ENCODE results near the gene VARS2.

- TF ChIP-seq CTCF (conservative IDR thresholded peaks at IDR 0.05 in 1 of 2, IDR thresholded peaks at IDR 0.05 in 1 of 2; ENCODE audit: extremely low read depth in 1 of 2, insufficient read depth in 1 of 2, low read depth in 1 of 2, low read length in 2 of 2) (no peak), EZH2 (IDR thresholded peaks at IDR 0.05; ENCODE audit: borderline replicate concordance, low read length) (no peak)
Measured at GRCh38 chr6:30945281-30945680, 31.2 kb downstream of the VARS2 start.
